Kidney (tissue), 14 donors: Measurements from ENCODE around the gene SLC4A8. TPM values are rescaled to one million over a fixed set of nuclear protein-coding genes. Genes with fewer than 3 reads are reported as not detected.

Experiments used
- DNase-seq, 5 donors: peaks; one replicate each; pipeline ENCODE4 v3.0.0-alpha.2; 2013 to 2020
- FAIRE-seq: peaks from 2 replicates; lab custom pipeline; 2012; peaks lifted over from hg19 to GRCh38; lab: Jason Lieb, UNC
- H3K27ac ChIP-seq, 2 donors: one replicate each; pipeline ENCODE4 v1.7.0; 2013; ENCODE audit warnings: low read depth in 2 of 2, low read length in 2 of 2, inconsistent platforms in 1 of 2
- H3K27me3 ChIP-seq: one replicate; pipeline ENCODE4 v1.7.1; 2013; ENCODE audit warnings: low read length, inconsistent platforms; ENCODE audit not compliant: control insufficient read depth, insufficient read depth
- H3K36me3 ChIP-seq, 3 donors: one replicate each; pipeline versions ENCODE4 v1.7.0 to v1.7.1; 2013; ENCODE audit warnings: low read length in 3 of 3, control low read depth in 1 of 3, inconsistent platforms in 1 of 3; ENCODE audit not compliant: insufficient read depth in 3 of 3, control insufficient read depth in 2 of 3
- H3K4me1 ChIP-seq, 3 donors: one replicate each; pipeline versions ENCODE4 v1.7.0 to v1.7.1; 2013; ENCODE audit warnings: low read length in 3 of 3, inconsistent platforms in 1 of 3, low read depth in 1 of 3; ENCODE audit not compliant: control insufficient read depth in 2 of 3, insufficient read depth in 2 of 3
- H3K4me3 ChIP-seq, 3 donors: one replicate each; pipeline versions ENCODE4 v1.7.0 to v1.8.1; 2013; ENCODE audit warnings: low read length in 3 of 3, control low read depth in 1 of 3, inconsistent platforms in 1 of 3
- H3K9ac ChIP-seq, 3 donors: one replicate each; pipeline versions ENCODE4 v1.7.0 to v1.7.1; 2013; ENCODE audit warnings: low read length in 3 of 3, control low read depth in 1 of 3, inconsistent platforms in 1 of 3
- H3K9me3 ChIP-seq, 3 donors: one replicate each; pipeline versions ENCODE4 v1.7.0 to v1.7.1; 2013; ENCODE audit warnings: low read length in 3 of 3, control low read depth in 1 of 3, inconsistent platforms in 1 of 3; ENCODE audit not compliant: control insufficient read depth in 2 of 3, insufficient read depth in 1 of 3
- intact Hi-C: fragments of 100-400 bp; cut with DNase I; formaldehyde crosslinking; loops from one replicate; pipeline ENCODE4 v1.11.1; 2022
- polyA plus RNA-seq: library from polyadenylated mRNA; stranded (reverse); fragments of 350-450 nt; fragmentation: Illumina TruSeq; extraction: RNeasy Lipid Tissue Mini Kit (QIAGEN cat#74804); gene quantifications from one replicate; pipeline ENCODE4 v1.2.3, GENCODE V29; 2014; ENCODE audit warnings: low read depth, low replicate concordance; ENCODE audit not compliant: insufficient read depth
- total RNA-seq: library from RNA; stranded (reverse); fragmentation: NEBNext Ultra II Directional; extraction: Animal tissue kit (Norgen Biotek cat#: 25700); gene quantifications from one replicate; pipeline ENCODE4 v1.2.1, GENCODE V29; 2021
- TF ChIP-seq, protein P1 (sequence below): IDR thresholded peaks from 3 replicates; pipeline ENCODE4 v1.5.1; 2012; ENCODE audit warnings: mild to moderate bottlenecking, moderate library complexity, borderline replicate concordance; ENCODE audit not compliant: insufficient read depth; ENCODE audit errors: extremely low read depth
- donor health status: control.
- donor health status: control.
- donor health status: control.
- donor health status: control.
- donor health status: control.
- donor health status: DM: yes; HTN: yes; CAD: no.
- donor health status: Normal renal cell carcinoma (clear cell type).

Gene SLC4A8
- total and polyA plus RNA-seq, 2 donors from 2014 or later: 2.4 to 3.4 TPM

DNA sequence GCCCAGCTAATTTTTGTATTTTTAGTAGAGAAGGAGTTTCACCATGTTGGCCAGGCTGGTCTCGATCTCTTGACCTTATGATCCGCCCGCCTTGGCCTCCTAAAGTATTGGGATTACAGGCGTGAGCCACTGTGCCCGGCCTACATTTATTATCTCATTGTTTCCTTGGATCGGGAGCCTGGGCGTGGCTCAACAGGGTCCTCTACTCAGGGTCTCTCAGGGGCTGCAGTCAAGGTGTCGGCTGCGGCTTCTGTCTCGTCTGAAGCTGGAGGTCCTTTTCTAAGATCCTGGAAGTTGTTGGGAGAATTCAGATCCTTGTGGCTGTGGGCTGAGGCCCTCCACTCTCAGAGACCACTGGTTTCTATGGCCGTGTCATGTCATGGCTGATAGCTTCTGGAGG lies 100.9 kb downstream of the SLC4A8 start:
- Histone ChIP-seq H3K27ac (no peak overlapping the region), H3K27me3 (no peaks in the 10 kb centered on the region), H3K4me1 (peaks cover 0 to 8% (median 0%) of the 10 kb centered on the region in 3 donors), H3K4me3 (no peak overlapping the region), H3K9me3 (no peaks in the 10 kb centered on the region), H3K36me3 (no peaks in the 10 kb centered on the region), H3K9ac (no peak overlapping the region)
- FAIRE-seq (no peak), DNase-seq (no peak)
- intact Hi-C loops: no loop called here
- TF ChIP-seq, protein P1, sequence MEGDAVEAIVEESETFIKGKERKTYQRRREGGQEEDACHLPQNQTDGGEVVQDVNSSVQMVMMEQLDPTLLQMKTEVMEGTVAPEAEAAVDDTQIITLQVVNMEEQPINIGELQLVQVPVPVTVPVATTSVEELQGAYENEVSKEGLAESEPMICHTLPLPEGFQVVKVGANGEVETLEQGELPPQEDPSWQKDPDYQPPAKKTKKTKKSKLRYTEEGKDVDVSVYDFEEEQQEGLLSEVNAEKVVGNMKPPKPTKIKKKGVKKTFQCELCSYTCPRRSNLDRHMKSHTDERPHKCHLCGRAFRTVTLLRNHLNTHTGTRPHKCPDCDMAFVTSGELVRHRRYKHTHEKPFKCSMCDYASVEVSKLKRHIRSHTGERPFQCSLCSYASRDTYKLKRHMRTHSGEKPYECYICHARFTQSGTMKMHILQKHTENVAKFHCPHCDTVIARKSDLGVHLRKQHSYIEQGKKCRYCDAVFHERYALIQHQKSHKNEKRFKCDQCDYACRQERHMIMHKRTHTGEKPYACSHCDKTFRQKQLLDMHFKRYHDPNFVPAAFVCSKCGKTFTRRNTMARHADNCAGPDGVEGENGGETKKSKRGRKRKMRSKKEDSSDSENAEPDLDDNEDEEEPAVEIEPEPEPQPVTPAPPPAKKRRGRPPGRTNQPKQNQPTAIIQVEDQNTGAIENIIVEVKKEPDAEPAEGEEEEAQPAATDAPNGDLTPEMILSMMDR: no peak

DNA sequence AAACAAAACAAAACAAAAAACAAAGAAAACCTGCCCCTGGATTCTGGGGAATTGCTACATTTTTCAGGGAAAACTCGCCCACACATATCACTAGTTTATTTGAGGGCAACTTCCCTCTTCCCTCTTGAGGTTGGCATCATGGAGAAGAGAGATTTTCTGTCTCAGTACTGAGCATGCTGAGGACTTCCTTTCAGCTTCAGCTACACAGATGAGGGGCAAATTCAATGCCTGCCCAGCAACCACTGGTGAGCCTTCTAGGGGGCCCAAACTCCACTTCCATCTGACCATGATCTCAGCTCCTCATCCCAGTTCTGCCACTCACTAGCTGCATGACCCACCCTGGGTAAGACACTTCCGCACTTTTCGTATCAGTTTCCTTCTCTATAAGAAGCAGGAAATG lies 103.3 kb downstream of the SLC4A8 start:
- no peak for FAIRE-seq
- Histone ChIP-seq H3K4me1 (peaks cover 0 to 8% (median 0%) of the 10 kb centered on the region in 3 donors), H3K4me3 (no peak overlapping the region), H3K27ac (no peak overlapping the region), H3K9me3 (no peaks in the 10 kb centered on the region), H3K27me3 (no peaks in the 10 kb centered on the region), H3K9ac (no peak overlapping the region), H3K36me3 (no peaks in the 10 kb centered on the region)
- intact Hi-C loops: no loop called here
- TF ChIP-seq, protein P1: no peak
- DNase-seq: no peak

DNA sequence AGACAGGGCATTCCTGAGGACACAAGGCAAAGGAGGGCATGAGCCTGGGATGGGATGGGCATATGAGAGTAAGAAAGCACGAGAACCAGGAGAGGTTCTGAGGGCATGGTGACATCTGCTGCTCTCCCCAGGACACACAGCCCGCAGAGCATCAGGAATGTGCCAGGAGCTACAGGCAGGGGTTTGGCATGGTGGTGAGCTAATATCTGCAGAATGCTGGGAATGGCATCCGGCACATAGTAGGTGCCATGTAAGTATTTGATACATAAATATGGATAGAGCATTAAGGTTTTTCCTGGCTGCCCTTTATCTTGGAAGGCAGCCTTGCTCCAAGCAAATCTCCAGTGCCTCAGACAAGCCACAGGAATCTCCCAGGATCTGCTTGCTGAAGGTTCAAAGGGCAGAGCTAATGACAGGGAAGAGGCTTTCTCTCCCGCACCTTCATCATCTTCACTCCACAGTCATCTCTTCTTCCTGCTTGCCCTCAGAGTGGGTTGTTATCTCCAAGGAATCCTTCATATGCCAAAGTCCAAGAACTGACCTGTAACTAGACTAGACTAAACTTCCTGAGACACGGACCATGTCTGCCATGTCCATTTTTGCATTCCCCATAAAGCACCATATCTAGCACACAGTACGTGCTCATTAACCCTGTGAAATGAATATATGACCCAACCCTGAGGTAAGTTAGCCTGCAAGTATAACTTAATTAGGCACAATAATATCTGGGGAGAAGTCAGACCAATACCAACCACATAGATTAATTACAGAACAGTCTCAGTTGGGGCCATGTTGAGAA lies 104.4 kb downstream of the SLC4A8 start:
- H3K27me3 ChIP-seq: no peaks in the 10 kb centered on the region
- no peak overlapping the region for H3K4me3 ChIP-seq
- DNase-seq (no peak), FAIRE-seq (no peak)
- H3K9me3 ChIP-seq: no peaks in the 10 kb centered on the region
- TF ChIP-seq, protein P1: no peak
- intact Hi-C loops: no loop called here
- no peaks in the 10 kb centered on the region for H3K36me3 ChIP-seq
- H3K27ac ChIP-seq: no peak overlapping the region
- H3K9ac ChIP-seq: no peak overlapping the region
- peaks cover 0 to 8% (median 0%) of the 10 kb centered on the region in 3 donors for H3K4me1 ChIP-seq
